ENCODE data around the gene SERPINA5. TPM values are rescaled to one million over a fixed set of nuclear protein-coding genes. Genes with fewer than 3 reads are reported as not detected.

SERPINA5 gene
- total and polyA plus RNA-seq, 2 of the 13 experiments (the other 11 are each of a cell fraction or from before 2014, with no cell fraction given) = 449 to 498 TPM

GRCh38 chr14:94548999-94549985 lies 31.9 kb upstream of the SERPINA5 start (continued):
- no peak for TF ChIP-seq ZNF780A (CRISPR knock-in tag; IDR thresholded peaks at IDR 0.05)
- TF ChIP-seq LCORL (IDR thresholded peaks at IDR 0.05) = no peak
- TF ChIP-seq LCORL (CRISPR knock-in tag; IDR thresholded peaks at IDR 0.05) = 0 out of 2 replicates have a peak, but pooled peaks have one; percentile 8

- Histone ChIP-seq H3K79me2 (ENCODE audit: insufficient read depth, low read length) (no peaks in the 10 kb centered on the region), H3K4me3 (replicated peaks in 1 of 3; ENCODE audit: insufficient read depth in 1 of 3, low read depth in 2 of 3, low read length in 3 of 3) (peak overlapping the region; percentile 20 to 58 (median 20); a peak in 4 of 6 replicates), H3K36me3 (replicated peaks in 1 of 2; ENCODE audit: control insufficient read depth in 1 of 2, insufficient read depth in 2 of 2, low read length in 2 of 2) (no peaks in the 10 kb centered on the region), H3K27ac (ENCODE audit: extremely low read length, insufficient read depth, low read length) (no peak overlapping the region), H3K4me1 (ENCODE audit: insufficient read depth, low read length) (peaks cover 65% of the 10 kb centered on the region), H3K9me3 (ENCODE audit: low read length) (peaks cover 19% of the 10 kb centered on the region), H3K9ac (ENCODE audit: insufficient read depth, low read depth, low read length) (peak overlapping the region; percentile 19; the same call in 1 of the 2 replicates), H4K20me1 (ENCODE audit: insufficient read depth, low read length) (no peaks in the 10 kb centered on the region), H3K27me3 (ENCODE audit: control insufficient read depth in 1 of 2, insufficient read depth in 2 of 2, low read length in 2 of 2) (no peaks in the 10 kb centered on the region), H2AFZ (ENCODE audit: low read length) (no peak overlapping the region), H3K4me2 (ENCODE audit: low read depth, low read length) (peak overlapping the region; percentile 76)
- DNase-seq (ENCODE audit: low spot score) = no peak
- WGBS (ENCODE audit: low lambda C conversion rate) = 48% methylated on average over 6 of the region's 8 CpGs
- BruUV-seq (replicated peaks) = no TSS peak
- POLR2A ChIA-PET = interaction anchor here (0.6 to 3.0 kb wide), 10 partner anchors 10 to 68 kb away, joined by 3 to 11 read pairs (median 4); partner anchors contain the start of genes SERPINA3 and SERPINA4
- in situ Hi-C loops (cut with HindIII; ENCODE audit: extremely low pct_ligation_motif_present, low pct_unique_long_range_greater_than_20kb) (no loop called here), intact Hi-C loops (cut with micrococcal nuclease; ENCODE audit: unreplicated experiment) (no loop called here)
- CTCF ChIA-PET (ENCODE audit: low intra/inter-chr PET ratio, low total read pairs) = interaction anchor here (0.7 to 3.1 kb wide), 6 partner anchors 13 to 131 kb away, joined by 3 to 14 read pairs (median 5); no protein-coding TSS in a partner anchor
- no peak for FAIRE-seq
- peak; percentile 49 for ATAC-seq
- peak; percentile 33; the same call in 1 of the 2 replicates for TF ChIP-seq HNF4A (CRISPR knock-in tag; IDR thresholded peaks at IDR 0.05)
- TF ChIP-seq ZNF230 (CRISPR knock-in tag; IDR thresholded peaks at IDR 0.05) = no peak
- no peak for TF ChIP-seq E2F1 (CRISPR knock-in tag; IDR thresholded peaks at IDR 0.05)
- TF ChIP-seq SAP130 (CRISPR knock-in tag; IDR thresholded peaks at IDR 0.05; ENCODE audit: low read depth) = 0 out of 2 replicates have a peak, but pooled peaks have one; percentile 12
- peak; percentile 59 for TF ChIP-seq CTCF (CRISPR knock-in tag; IDR thresholded peaks at IDR 0.05)
- no peak for TF ChIP-seq GABPA (IDR thresholded peaks at IDR 0.05; ENCODE audit: low read depth, low read length)
- 0 out of 2 replicates have a peak, but pooled peaks have one; percentile 13 for TF ChIP-seq GABPA (CRISPR knock-in tag; IDR thresholded peaks at IDR 0.05; ENCODE audit: low read depth)
- TF ChIP-seq CCDC6 (CRISPR knock-in tag; IDR thresholded peaks at IDR 0.05) = no peak
- TF ChIP-seq KMT2A (CRISPR knock-in tag; IDR thresholded peaks at IDR 0.05) = no peak
- peak; percentile 39 for TF ChIP-seq MED1 (CRISPR knock-in tag; IDR thresholded peaks at IDR 0.05)
- no peak for TF ChIP-seq ZNF644 (CRISPR knock-in tag; IDR thresholded peaks at IDR 0.05; ENCODE audit: low read depth)
- no peak for TF ChIP-seq MLX (CRISPR knock-in tag; IDR thresholded peaks at IDR 0.05)
- TF ChIP-seq HNF4G (IDR thresholded peaks at IDR 0.05; ENCODE audit: borderline replicate concordance, low read depth, low read length) = 0 out of 2 replicates have a peak, but pooled peaks have one; percentile 18
- no peak for TF ChIP-seq HNF4G (CRISPR knock-in tag; IDR thresholded peaks at IDR 0.05; ENCODE audit: borderline replicate concordance, low read depth)
- TF ChIP-seq STAG1 (CRISPR knock-in tag; IDR thresholded peaks at IDR 0.05) = peak; percentile 54
- TF ChIP-seq ZSCAN29 (CRISPR knock-in tag; conservative IDR thresholded peaks at IDR 0.05) = 0 out of 2 replicates have a peak, but pooled peaks have one; percentile 3
- TF ChIP-seq NR2C2 (CRISPR knock-in tag; IDR thresholded peaks at IDR 0.05; ENCODE audit: borderline replicate concordance) = peak; percentile 10; the same call in 1 of the 2 replicates
- no peak for TF ChIP-seq ONECUT2 (CRISPR knock-in tag; IDR thresholded peaks at IDR 0.05)
Measured at GRCh38 chr14:94550041-94550440, 31.2 kb upstream of the SERPINA5 start.
